GOT3 (cell line): ENCODE data around the gene FAM184B.

ENCODE experiments used
- DNase-seq: peaks from one replicate; lab custom pipeline; 2025; ENCODE audit warnings: mixed read lengths; lab: John Stamatoyannopoulos, UW

FAM184B gene

DNA sequence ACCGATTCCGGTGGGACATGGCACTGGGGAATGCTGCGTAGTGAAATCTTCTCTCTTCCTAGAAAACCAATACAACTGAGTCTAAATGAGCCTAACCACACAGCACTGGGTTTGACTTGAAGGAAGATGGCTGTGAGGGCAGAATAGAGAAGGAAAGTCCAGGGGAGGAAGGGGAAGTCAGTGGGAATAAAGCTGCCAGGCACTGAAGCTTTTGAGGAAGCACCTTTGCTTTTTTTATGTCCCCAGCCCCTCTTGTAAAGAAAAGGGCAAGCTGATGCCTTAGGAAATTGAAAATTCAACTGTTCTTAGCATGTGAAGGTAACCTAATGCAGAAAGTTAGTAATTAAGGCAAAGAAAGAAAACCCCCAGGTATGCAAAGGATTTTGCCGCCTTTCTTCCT is 146.4 kb downstream of the FAM184B start:
- DNase-seq = no peak

DNA sequence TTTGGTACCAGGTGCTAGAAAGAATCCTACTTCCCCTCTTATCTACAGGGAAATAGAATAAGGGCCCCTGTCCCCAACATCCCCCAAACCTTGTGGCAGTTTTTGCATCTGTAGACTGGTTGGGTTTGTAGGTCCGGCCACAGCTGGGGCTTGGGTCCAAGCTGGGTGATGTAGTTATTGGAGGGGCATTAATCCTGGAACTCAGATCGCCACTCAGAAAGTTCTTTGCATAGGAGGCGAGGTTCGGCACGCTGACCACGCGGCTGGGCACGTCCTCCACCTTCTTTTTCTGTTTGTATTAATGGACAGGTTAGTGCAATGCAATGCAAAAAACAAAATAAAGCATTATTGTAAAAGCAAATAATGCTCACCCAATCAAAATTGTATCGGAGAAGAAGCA is 147.8 kb downstream of the FAM184B start:
- DNase-seq = no peak

- DNase-seq = no peak
These were observed 151.2 kb downstream of the FAM184B start for GRCh38 chr4:17630228-17630627.

GRCh38 chr4:17624821-17625220 is 156.6 kb downstream of the FAM184B start:
- no peak for DNase-seq

GRCh38 chr4:17623451-17624001 is 157.9 kb downstream of the FAM184B start:
- DNase-seq = no peak

- no peak for DNase-seq
These were observed 161.9 kb downstream of the FAM184B start for GRCh38 chr4:17619416-17620105.

DNA sequence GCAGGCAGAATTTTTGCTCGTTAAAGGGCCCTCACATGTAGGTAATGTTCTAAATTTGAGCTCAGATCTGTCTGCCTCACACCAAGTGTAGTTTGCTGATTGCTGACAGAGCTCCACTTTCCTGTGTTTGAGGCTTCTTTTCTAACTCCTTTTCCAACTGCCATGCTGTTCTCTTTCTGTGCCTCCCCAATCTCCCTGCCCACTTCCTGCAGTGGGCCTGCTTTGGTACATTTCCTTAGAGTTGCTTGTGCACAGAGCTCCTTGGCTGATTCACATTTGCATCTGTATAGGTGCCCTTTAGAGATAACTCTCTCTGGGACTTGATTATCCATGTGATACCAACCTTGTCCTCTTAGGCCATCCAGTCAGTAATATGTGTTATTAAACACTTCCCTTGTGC is 162.5 kb downstream of the FAM184B start:
- no peak for DNase-seq

DNA sequence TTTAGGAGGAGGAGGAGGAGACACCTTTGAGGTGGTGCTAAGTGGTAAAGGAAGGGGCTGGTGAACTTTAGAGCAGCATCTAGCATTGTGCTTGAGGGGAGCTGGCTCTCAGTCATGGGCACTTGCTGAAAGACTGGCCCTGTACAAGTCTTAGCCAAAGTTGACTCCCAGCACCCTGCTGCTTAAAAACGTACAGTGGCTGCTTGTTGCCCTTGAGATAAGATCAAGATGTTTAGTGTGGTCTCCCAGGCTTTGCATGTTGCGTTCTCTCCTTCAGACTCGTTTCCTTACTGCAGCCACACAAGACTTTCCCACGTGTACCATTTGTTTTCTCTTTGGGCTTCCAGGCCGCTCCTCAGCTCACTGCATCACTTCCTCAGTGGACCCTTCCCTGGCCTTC is 165.1 kb downstream of the FAM184B start:
- DNase-seq = no peak

GRCh38 chr4:17614416-17615299 is 166.8 kb downstream of the FAM184B start, which contains the start of gene MED28:
Gene MED28, plus strand, starts transcription at chr4:17614641. Its CDS starts 14 bp downstream, at chr4:17614655.
- peak; percentile 85 for DNase-seq

DNA sequence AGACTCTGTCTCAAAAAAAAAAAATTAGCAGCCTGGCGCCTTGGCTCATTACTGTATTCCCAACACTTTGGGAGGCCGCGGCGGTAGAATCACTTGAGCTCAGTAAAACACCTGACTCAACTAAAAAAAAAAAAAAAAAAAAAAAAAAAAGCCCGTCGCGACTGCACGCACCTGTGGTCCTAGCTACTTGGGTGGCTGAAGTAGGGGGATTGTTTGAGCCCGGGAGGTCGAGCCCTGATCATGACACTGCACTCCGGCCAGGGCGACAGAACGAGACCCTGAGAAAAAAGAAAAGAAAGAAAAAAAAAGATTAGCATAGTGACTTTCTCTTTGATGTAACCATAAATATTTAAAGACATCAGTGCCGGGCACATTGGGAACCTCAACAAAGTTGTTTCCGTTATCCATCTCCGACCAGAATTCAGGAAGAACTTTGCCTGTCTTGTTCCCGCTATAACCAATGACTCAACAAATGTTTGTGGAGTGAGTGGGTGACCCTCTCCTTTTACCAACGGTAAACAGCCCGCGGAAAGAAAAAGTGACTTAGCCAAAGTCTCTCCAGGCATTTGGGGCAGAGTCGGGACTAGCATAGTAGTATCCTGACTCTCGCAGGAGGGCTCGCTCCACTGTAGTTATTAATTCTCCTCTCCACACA is 167.5 kb downstream of the FAM184B start:
- no peak for DNase-seq

DNA sequence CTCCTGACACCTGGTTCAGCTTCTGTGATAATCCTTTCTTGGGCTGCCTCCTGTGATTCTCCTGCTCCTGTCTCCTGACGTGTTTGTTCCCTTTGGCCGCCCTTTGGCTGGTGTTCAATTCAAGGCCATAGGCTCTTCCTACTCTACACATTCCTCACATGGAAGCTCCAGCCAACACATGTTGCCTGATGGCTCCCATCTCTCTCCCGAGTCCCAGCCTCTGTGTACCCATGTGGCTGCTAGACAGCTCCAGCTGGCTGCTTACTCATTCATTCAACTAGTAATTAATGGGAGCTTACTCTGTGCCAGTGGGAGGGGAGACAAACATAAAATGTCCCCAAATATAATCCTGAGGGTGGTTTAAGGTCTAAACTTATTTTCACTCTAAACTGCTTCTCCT is 176.2 kb downstream of the FAM184B start:
- DNase-seq = no peak

- DNase-seq = no peak
These were observed 181.6 kb downstream of the FAM184B start for GRCh38 chr4:17599826-17600225.

DNA sequence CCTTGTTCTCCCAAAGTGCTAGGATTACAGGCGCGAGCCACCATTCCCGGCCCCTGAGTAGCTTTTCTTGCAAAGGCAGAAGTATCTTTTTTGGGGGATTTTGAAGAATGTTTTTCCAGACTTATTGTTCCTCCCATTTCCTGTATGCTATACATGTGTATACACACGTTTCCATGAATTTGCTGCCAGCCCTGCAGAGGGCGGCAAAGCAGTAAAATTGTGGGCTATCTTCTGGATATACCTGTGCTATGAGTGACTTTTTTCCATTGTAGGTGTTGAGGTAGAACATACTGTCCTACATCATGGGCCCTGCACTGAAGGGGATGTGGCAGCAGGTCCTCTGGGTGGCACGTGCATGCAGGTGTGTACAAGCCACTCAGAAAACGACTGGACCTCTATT is 183.9 kb downstream of the FAM184B start:
- no peak for DNase-seq

DNA sequence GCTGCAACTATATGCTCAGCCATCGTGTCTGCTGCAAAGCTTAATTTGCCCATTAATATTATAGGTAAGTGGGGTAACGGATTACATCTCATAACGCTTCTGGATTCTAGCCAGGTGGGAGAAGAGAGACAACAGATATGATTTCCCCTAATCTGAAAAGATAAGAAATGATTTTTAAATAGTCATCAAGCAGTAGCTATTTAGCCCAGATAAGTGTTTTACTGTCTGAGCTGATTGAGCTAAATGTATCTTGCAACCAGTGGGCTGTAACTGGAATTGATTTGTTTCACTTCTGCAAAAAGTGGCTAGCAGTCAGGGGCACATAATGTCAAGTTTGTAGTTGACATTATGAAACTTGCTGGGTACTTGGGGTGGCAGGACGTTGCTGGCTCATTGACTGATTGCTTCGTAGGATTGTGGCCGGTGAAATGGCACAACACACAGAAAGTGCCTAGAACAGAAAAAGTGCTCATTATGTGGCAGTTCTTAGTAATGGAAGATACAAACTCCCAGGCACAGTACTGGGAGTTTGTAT is 185.9 kb downstream of the FAM184B start:
- no peak for DNase-seq

- DNase-seq = no peak
These were observed 192.1 kb downstream of the FAM184B start for GRCh38 chr4:17589355-17589754.

DNA sequence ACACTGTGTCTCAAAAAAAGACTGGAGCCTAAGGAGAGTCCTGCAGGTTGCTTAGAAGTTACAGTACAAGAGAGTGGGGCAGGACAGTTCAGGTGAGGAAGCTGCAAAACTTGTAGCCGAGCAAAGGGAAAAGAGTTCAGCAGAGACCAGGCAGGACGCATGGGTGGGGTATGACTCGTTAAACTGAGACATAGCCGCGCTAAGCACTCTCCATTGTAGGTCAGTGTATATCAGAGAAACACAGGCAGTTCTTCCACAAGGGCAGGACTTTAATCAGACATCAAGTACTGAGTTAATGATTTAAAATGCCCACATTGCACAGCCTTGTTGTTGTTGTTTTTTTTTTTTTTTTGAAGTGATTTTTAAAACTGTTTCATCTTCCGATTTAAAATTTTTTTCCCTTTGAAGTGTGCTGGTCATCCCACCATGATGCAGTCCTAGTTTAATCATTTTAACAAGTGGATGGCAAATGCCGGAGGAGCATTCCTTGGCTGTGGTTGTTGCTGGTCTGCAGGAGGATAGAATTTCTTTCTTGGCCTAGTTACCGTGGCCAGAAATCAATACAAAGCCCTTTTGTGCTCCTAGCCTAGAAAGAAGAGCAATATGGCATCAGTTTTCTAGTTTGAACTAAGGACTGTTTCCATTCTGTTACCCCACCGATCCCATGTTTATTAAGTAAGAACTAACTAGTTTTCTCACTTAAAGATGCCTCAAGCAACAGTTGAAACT is 194.2 kb downstream of the FAM184B start:
- DNase-seq = no peak

- DNase-seq = no peak
These were observed 196.8 kb downstream of the FAM184B start for GRCh38 chr4:17584521-17585213.

GRCh38 chr4:17583941-17584340 is 197.5 kb downstream of the FAM184B start:
- no peak for DNase-seq

GRCh38 chr4:17583276-17583675 is 198.1 kb downstream of the FAM184B start:
- no peak for DNase-seq

- DNase-seq = no peak
These were observed 200.5 kb downstream of the FAM184B start for GRCh38 chr4:17580969-17581368.
